ENCODE measurements around the gene RPTOR.

DNA sequence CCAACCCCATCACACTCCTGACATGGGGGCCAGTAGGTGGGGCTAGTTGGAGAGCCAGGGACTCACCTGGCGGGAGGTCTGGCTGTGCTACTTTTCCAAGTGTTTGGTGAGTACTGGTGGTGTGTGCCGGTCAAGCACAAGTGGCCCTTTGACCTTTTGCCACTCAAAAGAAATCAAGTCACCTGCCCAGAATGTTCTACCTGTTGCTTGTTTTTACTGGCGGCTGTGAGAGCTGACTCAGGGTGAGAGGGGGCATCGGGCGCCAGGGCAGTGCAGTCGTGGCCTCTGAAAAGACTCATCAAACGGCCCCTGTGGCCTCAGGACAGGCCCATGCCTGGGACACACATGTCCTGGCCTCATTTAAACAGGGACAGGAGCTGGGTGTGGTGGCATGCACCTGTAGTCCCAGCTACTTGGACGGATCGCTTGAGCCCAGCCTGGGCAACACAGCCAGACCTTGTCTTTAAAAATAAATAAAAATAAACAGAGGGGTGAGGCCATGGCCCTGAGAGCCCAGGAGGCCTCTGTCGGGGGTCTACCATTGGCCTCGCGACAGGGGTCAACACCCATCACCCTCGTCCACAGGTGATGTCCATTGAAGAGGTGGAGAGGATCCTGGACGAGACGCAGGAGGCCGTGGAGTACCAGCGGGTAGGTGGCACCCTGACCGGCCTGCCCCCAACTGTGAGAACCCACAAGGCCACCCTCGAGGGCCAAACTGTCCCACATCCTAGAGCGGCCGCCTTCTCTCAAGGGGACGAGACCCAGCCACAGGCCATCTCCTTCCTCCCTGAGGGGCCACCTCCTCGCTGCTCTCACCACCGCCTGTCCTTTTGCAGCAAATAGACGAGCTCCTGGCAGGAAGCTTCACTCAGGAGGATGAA is 452.0 kb downstream of the RPTOR start:
- no peak for TF ChIP-seq BACH2 (CRISPR knock-in tag; IDR thresholded peaks at IDR 0.05; ENCODE audit: borderline replicate concordance)
- TF ChIP-seq, protein P1, sequence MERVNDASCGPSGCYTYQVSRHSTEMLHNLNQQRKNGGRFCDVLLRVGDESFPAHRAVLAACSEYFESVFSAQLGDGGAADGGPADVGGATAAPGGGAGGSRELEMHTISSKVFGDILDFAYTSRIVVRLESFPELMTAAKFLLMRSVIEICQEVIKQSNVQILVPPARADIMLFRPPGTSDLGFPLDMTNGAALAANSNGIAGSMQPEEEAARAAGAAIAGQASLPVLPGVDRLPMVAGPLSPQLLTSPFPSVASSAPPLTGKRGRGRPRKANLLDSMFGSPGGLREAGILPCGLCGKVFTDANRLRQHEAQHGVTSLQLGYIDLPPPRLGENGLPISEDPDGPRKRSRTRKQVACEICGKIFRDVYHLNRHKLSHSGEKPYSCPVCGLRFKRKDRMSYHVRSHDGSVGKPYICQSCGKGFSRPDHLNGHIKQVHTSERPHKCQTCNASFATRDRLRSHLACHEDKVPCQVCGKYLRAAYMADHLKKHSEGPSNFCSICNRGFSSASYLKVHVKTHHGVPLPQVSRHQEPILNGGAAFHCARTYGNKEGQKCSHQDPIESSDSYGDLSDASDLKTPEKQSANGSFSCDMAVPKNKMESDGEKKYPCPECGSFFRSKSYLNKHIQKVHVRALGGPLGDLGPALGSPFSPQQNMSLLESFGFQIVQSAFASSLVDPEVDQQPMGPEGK (CRISPR knock-in tag; IDR thresholded peaks at IDR 0.05; ENCODE audit: borderline replicate concordance) = no peak
- TF ChIP-seq ZC3H10 (CRISPR knock-in tag; IDR thresholded peaks at IDR 0.05) = no peak
- no peak for TF ChIP-seq TCF4 (CRISPR knock-in tag; IDR thresholded peaks at IDR 0.05; ENCODE audit: borderline replicate concordance)
- no peak for TF ChIP-seq ZNF565 (CRISPR knock-in tag; conservative IDR thresholded peaks at IDR 0.05; ENCODE audit: low read depth)
- no peak for TF ChIP-seq SNAI2 (CRISPR knock-in tag; IDR thresholded peaks at IDR 0.05)
- TF ChIP-seq ARNTL (CRISPR knock-in tag; IDR thresholded peaks at IDR 0.05; ENCODE audit: borderline replicate concordance, low read depth) = no peak
- TF ChIP-seq ZFP3 (CRISPR knock-in tag; IDR thresholded peaks at IDR 0.05) = no peak
- TF ChIP-seq ZNF70 (CRISPR knock-in tag; IDR thresholded peaks at IDR 0.05) = no peak
- TF ChIP-seq CSDC2 (CRISPR knock-in tag; IDR thresholded peaks at IDR 0.05) = no peak
- TF ChIP-seq ZNF8 (CRISPR knock-in tag; IDR thresholded peaks at IDR 0.05) = no peak

All from SK-N-SH treated with all-trans-retinoic acid at 6 μM for 48 hours (cell line).